NB4 (cell line): ENCODE results near the gene IQGAP2.

ENCODE experiments used
- DNase-seq: peaks from one replicate; pipeline ENCODE4 v3.0.0; 2010; ENCODE audit warnings: low read depth
- H3K4me3 ChIP-seq: one replicate; pipeline ENCODE4 v1.5.1; 2011; ENCODE audit warnings: mild to moderate bottlenecking, low read depth, low read length, moderate library complexity
- CTCF ChIP-seq: IDR thresholded peaks from one replicate; pipeline ENCODE4 v1.5.1; 2012; ENCODE audit warnings: low read depth, low read length
- MAX ChIP-seq: IDR thresholded peaks from 2 replicates; pipeline ENCODE4 v1.6.1; 2011; ENCODE audit warnings: low read depth, low read length
- MYC ChIP-seq: IDR thresholded peaks from 2 replicates; pipeline ENCODE4 v1.6.1; 2011; ENCODE audit warnings: low read depth, low read length
- POLR2A ChIP-seq: IDR thresholded peaks from 2 replicates; pipeline ENCODE4 v1.6.1; 2011; ENCODE audit warnings: mild to moderate bottlenecking; ENCODE audit not compliant: insufficient read length; ENCODE audit errors: extremely low read depth

Gene IQGAP2

GRCh38 chr5:76583163-76584047 is 180.3 kb downstream of the IQGAP2 start:
- no peak overlapping the region for H3K4me3 ChIP-seq
- peak; percentile 27 for DNase-seq
- TF ChIP-seq CTCF (no peak), POLR2A (no peak), MAX (no peak), MYC (no peak)

- no peak for TF ChIP-seq CTCF
- TF ChIP-seq POLR2A = no peak
- no peak for TF ChIP-seq MYC
- TF ChIP-seq MAX = no peak
- DNase-seq = no peak
- H3K4me3 ChIP-seq = no peak overlapping the region
Observed at GRCh38 chr5:76585783-76586217, 182.7 kb downstream of the IQGAP2 start.

- H3K4me3 ChIP-seq = no peak overlapping the region
- TF ChIP-seq CTCF = no peak
- no peak for DNase-seq
Observed at GRCh38 chr5:76586531-76586930, 183.4 kb downstream of the IQGAP2 start.

GRCh38 chr5:76590027-76590426 is 186.9 kb downstream of the IQGAP2 start:
- no peak for TF ChIP-seq CTCF
- no peak for TF ChIP-seq POLR2A
- no peak for TF ChIP-seq MYC
- no peak for TF ChIP-seq MAX
- DNase-seq = no peak
- no peak overlapping the region for H3K4me3 ChIP-seq

- no peak for DNase-seq
- no peak for TF ChIP-seq MYC
- no peak for TF ChIP-seq CTCF
- TF ChIP-seq POLR2A = no peak
- no peak for TF ChIP-seq MAX
- no peak overlapping the region for H3K4me3 ChIP-seq
Observed at GRCh38 chr5:76591366-76591765, 188.3 kb downstream of the IQGAP2 start.

GRCh38 chr5:76592692-76593091 is 189.6 kb downstream of the IQGAP2 start:
- H3K4me3 ChIP-seq = no peak overlapping the region
- TF ChIP-seq MAX (no peak), POLR2A (no peak), MYC (no peak), CTCF (no peak)
- DNase-seq = no peak
